Activated naive CD4-positive, alpha-beta T cell treated with anti-CD3 and anti-CD28 coated beads, Interleukin-2, amount 50 U/mL, for 16 hours (primary cell): ENCODE data around the gene SPATS2.
"Not testable (repeated sequence)": the region's sequence is repeated elsewhere in the genome, so short reads cannot be mapped to it uniquely, and the experiment has no call there.

Source experiments
- DNase-seq: peaks from one replicate; pipeline ENCODE4 v3.0.0-alpha.2; 2020

The SPATS2 gene

DNA sequence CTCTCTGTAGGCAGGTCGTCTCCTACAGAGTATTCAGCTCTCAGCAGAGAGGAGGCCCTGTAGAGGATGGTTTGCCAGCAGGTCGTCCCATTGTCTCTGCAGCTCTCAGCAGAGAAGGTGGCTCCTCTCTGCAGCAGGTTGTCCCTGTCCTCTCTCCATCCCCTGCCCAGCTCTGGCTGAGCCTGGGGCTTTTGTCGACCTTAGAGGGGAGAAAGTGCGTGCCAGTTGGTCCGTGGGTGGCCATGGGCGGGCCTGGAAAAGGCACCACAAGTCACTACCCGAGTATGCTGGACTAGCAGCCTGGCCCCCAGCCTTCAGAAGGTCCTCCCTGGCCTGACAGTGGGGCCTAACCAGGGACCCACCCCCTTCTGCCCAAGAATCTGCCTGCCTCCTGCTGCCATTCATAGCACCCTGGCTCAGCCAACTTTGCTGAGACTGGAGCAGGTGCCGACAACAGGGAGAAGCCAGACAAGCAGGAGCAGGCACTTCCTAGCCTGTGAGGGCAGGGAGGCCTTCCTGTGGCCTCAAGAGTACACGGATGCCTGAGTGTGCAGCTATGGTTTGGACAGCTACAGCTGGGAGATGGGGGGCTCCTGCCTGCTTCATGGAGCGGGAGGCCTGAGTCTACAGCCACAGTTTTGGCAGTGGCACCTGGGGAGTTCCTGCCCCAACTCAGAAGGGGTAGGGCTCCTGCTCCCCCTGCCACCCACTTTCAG, 111.8 kb downstream of the SPATS2 start:
- no peak for DNase-seq

DNA sequence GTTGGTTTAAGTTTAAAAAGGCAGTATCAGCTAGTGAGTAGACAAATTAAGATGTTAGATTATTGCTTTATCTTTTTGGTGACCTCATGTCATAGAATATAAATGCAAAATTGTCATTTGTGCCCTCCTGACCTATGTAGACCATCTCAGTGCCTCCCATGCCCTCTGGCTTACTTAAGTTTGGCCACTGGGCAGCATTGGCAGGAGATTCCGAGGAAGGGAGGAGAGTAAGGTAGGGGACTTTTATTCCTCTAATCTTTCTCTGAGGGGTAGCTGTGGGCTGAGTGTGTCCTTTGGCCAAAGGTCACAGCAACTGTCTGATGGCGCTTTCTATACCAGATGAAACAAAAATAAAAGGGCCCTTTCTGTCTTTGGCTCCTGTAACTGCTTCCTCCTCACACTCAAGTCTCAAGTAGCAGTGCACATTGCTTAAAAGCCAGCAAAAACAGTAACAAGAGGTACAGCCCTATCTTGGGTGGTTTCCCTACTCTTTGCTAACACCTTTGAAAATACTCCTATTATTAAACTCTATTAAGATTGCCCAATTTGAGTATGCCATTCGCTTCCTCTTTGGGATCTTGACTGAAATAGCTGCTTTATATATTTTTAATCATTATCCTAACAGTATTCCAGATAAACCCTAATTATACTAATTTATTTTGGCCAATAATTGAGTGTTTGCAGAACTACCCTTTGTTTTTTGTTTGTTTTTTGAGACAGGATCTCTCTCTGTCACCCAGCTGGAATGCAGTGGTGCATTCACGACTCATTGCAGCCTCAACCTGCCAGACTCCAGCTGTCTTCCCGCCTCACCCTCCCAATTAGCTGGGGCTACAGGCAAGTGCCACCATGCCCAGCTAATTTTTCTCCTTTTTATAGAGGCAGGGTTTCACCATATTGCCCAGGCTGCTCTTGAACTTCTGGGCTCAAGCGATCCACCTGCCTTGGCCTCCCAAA, 115.1 kb downstream of the SPATS2 start:
- DNase-seq, result no peak

DNA sequence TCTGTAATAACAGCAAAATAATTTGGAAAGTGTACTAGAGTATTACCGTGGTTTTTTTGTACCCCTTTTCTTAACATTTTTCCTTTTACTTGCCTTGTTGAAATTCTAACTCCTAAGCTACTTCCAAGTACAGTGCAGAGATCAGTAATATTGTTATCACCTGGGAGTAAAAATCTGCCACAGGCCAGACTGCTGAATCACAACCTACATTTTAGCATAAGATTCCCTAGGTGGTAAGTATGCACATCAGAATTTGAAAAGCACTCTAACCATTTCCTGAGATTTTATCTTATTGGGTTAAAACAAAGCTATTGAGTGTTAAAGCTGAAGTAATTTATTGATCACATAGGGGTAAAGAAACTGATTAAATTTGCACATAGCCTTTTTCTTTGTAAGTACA, 116.4 kb downstream of the SPATS2 start:
- no peak for DNase-seq

DNA sequence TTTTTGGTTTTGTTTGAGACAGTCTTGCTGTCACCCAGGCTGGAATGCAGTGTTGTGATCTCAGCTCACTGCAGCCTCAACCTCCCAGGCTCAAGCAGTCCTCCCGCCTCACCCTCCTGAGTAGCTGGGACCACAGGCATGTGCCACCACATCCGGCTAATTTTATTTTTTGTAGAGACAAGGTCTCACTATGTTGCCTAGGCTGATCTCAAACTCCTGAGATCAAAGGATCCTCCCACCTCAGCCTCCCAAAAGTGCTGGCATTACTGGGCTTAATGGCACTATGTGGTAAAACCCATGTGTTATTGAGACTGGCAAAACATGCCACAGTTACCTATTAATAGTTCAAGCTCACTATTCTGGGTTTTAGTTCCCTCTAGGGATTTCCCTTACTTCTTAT, 120.3 kb downstream of the SPATS2 start:
- DNase-seq, result no peak

DNA sequence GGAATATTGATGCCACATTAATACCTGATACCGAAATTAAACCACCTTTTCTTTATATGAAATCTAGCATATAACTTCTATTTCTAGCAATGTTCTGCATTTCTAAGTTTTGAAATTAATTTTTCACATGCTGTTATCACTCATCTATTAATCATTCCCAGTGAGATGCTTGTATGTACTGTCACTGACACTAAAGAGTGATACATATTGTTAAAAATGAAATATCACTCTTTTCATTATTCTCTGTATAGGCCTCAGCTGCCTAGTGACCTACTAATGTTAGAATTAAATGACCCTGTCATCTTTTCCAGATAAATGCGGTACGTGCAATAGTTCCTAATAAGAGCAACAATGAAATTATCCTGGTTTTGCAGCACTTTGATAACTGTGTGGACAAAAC, 121.9 kb downstream of the SPATS2 start:
- DNase-seq, result no peak

DNA sequence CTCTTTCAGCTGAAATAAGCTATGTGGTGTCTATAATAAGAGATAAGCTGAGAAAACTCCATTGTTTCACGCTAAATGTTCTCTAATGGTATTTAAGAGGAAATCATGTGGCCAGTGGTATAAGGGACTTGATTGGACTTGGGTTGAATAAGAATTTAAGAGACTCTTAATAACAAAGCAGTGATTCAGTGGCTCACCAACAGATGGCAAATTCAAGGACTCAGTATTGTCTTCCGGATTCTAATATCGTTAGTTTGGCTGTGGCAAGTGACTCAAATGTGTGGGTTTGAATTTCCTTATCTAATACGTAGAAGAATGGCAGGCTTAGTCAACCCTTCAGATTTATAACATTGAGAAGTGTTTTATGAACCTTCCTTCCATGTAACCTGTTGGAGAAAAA, 122.5 kb downstream of the SPATS2 start:
- DNase-seq, result no peak

DNA sequence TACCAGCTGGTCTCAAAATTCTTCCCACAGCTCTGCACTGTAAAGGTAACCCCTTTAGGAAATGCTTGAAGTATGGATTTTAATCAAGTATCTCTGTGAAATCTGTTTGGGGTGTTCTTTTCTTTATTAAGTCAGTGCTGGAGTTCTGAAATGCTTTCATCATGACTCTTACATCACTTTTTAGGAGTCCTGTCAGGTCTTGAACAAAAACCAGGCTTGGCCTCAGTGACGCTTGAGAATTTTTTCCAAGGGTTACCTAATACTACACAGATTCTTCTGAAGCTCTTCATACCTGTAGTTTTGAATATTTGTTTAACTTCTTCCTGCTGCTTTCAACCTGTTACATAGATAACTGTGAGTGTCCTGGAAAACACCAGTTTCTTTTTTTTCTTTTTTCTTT, 124.6 kb downstream of the SPATS2 start:
- no peak for DNase-seq

DNA sequence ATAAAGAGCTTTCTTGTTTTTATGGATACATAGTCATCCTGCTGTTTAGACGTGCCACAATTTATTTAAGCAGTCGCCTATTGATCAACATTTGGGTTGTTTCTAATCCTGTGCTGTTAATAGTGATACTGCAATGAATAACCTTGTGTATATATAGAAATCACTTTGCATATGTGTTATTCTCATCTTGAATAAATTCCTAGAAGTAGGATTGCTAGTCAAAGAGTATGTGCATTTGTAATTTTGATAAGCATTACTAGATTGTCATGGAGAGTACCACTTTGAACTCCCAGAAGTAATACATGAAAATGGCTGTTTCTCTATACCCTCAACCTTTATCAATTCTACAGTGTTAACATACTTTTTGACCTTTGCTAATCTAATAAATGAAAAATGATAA, 126.6 kb downstream of the SPATS2 start:
- no peak for DNase-seq

DNA sequence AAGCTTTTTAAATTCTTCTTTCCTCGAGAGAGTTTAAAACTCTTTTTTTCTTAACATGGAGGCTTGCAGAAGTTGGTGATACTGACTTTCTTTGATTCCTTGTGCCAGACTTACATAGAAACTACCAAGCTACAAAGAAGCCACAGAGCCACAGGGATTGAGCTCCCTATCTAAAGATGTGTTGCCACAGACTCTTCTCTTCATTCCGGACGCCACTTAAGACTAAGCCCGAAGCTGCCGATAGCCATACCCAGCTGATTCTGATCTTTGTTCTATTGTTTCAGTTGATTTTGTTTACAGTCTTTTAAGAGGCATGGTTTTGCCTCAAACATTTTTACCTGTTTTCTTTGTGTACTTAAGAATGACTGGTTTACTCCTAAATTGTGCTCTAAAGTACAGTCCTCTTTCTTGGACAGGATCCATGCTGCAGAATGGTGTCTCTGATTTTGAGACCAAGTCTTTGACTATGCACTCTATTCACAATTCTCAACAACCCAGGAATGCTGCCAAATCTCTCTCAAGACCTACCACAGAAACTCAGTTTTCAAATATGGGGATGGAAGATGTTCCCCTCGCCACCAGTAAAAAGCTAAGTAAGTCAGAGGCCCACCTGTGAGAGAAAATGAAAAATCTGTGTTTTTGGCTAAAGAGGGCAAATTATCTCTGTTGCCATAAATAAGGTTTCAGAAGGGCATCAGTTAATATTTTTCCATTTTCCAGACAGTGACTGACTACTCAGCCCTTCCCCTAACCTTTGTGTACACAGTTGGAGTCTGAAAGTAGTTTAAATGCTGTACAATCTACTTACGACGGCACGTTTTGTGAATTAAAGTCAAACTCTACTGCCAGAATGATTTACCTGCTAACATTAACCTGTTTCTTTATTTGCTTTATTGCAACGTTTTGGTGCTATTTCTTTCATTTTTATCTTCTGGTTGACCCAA, 129.4 kb downstream of the SPATS2 start:
- DNase-seq, result no peak

DNA sequence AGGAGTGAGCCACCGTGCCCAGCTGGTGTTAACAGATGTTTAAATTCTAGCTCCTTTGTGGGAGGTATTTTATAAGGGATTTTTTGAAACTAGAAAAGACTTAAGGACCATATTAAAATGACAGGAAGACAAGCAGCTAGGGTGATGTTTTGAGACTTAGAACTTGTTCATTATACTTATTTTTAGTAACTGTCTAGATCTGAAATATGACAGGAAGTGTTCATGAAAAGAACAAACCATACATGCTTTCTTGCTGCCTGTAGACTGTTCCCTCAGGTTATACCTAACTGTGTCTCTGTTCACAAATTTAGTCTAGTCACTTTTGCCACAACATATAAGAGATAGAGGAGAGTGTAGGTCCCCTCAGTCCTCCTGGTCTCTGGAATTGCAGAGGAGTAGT, 134.6 kb downstream of the SPATS2 start:
- DNase-seq, result no peak

DNA sequence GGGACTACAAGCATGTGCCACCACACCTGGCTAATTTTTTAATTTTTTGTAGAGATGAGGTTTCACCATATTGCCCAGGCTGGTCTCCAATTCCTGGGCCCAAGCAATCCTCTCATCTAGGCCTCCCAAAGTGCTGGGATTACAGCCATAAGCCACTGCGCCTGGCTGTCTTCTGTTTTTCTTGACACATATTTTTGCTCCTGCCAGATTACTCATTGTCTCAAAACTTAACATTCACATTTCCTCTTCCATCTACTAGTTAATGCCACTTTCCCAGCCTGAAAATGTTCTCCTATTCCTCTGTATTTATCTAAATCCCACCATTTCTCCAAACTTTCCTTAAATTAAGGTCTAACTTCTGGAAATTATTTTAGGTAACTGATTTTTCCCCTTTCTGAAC, 135.3 kb downstream of the SPATS2 start:
- DNase-seq, result no peak

DNA sequence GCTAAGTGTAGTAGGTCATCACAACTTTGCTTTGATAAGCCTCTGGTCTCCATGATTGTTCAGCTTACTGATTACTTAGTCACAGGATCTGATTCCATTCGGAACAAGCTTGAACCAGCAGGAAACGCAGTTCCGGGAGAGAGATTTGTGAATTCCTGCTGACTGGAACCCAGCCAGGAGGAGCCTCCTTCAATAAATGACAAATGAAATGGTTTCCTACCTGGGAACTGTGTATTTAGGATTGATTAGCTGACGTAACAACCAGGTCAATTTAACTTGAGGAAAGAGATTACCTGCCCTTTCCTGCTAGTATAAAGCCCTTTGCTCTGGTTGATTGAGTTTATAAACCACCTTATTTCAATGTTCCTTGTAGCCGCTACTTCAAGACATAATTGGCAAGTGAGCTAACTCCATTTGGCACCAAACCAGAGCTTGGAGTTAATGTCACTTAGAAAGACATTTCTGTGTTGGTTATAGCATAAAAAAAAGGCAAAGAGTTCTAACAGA, 136.5 kb downstream of the SPATS2 start:
- no peak for DNase-seq

DNA sequence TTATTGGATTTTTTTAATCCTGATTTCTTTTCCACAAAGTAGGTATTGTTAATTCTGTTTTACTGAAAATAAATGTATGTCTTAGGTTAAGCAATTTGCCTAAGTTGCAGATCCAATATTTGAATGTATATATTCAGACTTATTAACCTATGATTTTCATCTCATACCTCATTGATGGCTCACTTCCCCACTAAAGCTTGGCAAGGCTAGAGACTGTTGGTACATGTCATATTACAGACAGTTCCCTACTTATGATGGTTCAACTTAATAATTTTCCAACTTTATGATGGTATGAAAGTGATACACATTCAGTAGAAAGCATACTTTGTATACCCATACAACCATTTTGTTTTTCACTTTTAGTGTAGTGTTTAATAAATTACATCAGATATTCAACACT, 138.4 kb downstream of the SPATS2 start:
- no peak for DNase-seq

DNA sequence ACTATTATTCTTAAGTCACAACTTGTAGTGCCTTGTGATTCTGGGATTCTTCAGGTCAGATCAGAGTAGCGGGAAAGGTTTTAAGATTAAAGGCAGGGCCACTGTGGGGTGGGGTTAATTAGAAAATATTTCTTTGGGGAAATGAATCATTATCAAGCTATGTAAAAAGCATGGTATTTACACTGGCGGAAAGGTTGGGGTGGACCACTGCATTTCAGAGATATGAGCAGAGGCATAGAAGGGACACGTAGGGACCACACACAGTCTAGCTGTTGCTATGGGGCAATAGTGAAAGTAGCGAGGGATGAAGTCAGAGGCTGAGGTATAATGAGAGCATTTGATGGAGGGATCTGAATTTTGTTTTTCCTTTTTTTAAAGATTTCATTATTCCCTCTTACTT, 139.9 kb downstream of the SPATS2 start:
- DNase-seq, result no peak

DNA sequence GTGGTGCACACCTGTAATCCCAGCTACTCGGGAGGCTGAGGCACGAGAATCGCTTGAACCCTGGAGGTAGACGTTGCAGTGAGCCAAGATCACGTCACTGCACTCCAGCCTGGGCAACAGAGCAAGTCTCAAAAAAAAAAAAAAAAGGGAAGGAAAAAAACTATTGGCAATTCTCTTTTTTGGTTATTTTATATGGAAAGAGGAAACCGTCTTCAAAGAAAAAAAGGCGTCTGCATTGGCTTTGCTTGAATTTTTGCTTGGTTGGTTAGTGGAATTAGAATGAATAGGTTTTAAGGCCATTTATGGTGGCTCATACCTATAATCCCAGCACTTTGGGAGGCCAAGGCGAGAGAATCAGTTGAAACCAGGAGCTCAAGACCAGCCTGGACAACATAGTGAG, 142.4 kb downstream of the SPATS2 start:
- DNase-seq, result not testable (repeated sequence)

DNA sequence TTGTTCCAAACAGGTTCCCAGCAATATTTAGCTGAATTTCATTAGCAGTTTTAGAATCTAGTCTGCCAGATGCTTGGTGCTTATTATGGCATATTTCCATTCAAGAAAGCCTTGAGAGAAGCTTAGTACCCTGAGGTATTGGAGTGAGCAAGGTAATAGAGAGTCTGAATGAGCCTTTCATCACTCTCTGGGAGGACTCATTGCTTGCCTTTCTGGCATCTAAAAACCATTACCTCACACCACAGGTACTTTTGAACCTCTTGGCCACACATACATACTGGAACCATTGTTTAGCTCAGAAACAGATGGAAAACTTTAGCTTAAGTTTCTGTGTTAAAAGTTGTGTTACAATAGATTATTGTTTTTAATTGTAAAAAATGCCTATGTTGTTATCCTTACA, 144.1 kb downstream of the SPATS2 start:
- DNase-seq, result no peak

DNA sequence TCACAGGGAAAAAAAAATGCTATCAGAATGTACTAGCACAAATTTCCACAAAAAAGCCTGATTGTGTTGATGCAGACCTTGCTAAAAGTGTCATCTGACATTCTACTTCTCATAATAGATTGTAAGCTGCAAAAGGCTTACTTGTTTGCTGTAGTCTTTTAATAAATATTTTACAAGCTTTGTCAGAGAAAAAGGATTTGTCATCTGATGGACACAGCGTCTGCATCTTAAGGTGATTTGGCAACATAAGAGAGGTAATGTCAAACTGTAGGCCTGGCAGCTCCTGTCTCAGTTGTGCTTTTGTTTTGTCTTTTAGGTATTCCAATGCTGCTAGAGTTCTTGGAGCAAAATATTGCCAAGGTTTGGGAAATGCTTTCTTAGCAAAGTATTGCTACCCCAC, 145.3 kb downstream of the SPATS2 start:
- no peak for DNase-seq

DNA sequence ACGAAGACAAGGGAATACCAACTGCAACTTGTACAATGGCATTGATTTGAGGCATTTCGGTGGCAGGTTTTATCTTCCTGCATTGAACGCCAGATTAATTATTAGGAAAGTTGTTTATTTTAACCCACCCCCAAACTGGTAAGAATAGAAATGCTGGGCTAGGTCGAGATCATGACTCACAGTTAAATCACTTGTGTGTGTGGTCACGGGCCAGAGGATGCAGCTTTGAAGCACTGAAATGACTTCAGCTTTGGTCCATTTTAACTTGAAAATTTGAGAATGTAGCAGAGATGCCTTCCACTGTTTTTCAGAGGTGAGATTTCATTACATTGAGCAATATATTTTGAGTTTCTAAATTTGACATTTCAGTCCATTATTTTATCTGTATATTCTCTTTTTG, 148.0 kb downstream of the SPATS2 start:
- DNase-seq, result no peak

DNA sequence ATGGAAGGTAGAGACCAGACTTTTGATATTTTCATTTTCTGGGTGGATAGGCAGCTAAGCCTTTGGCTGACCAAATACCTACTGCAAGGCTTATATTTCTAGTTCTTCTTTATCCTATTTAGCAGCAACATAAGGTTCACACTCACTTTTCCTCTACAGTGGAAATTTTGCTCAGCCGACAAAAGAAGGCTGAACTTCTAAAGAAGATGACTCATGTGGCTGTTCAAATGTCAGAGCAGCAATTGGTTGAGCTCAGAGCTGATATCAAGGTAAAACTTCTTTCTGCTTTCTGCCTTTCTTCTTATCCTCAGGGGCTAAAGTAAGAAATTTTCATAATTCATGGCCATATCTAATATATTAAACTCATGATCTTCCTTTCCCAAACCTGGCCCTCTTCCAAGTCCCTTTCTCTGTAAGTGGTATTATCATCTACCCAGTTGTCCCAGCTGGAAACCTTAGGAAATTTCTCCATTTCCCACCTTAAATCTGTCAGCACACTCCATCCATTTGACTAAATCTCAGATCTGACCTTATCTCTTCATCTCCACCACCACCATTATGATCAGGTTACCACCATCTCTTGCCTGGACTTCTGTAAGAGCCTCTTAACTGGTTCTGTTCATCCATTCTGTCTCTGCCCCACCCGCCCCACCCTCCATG, 151.8 kb downstream of the SPATS2 start:
- DNase-seq, result no peak

DNA sequence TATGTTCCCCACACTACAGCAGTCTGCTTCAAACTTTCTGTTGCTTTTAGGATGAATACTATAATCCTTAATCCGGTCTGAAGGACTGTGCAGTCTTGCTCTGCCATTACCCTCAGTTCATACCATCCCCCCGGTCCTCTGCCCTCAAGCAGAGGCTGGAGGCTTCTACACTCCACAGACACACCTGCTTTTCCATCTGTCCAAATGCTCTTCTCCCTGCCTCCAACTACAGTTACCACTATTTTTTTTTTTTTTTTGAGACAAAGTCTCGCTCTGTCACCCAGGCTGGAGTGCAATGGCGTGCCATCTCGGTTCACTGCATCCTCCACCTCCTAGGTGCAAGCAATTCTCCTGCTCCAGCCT, 152.3 kb downstream of the SPATS2 start:
- DNase-seq, result no peak

DNA sequence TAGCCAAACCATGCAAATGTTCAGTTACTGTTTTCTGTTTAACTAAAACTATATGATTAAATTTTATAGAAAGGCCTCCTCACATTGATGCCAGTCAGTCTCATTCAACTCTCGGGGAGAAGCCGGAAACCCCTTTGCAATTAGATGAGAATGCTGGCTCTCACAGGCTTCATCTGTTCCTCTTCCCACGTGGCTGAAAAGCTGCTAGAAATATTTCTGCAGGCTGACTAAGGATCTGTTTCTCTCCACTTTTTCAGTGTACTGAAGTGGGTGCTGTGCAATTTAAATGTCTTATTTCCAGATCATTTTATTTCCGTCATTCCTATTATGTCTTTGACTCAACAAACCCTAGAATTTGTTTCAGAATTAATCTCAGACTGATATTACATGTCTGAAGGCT, 154.1 kb downstream of the SPATS2 start:
- DNase-seq, result no peak

DNA sequence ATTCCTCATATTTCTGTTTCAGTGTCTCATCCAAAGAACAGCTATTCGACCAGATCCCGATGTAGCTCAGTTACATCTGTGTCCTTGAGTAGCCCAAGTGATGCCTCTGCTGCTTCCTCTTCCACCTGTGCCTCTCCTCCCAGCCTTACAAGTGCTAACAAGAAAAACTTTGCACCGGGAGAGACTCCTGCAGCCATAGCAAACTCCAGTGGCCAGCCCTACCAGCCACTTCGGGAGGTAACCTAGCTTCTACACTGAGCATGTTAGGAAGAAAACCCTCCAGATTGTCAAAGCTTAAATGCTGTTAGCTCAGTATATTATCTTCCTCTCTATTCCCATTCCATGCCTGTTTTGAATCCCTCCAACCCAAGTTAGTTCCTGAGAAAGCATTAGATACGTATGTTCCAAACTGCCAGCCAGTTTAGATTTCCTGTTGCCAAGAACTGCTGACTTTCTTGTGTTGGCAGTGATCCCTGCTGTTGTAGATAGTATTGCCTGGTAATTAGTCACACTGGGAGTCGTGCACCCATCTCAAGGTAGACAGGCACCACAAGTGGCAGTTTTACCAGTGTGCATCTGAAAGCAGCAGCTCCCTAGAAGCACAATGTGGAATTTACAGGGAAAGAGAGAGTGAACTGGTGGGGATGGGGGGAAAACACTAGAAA, 157.5 kb downstream of the SPATS2 start:
- DNase-seq, result no peak
